Stimulated activated CD4-positive, alpha-beta T cell treated with anti-CD3 and anti-CD28 coated beads, Interleukin-2, amount 100 ng/mL, for 4 hours (primary cell): Measurements from ENCODE around the gene R3HDM2.

Experiments used
- DNase-seq: peaks from one replicate; pipeline ENCODE4 v3.0.0-alpha.2; 2020; ENCODE audit warnings: low read depth

The R3HDM2 gene

DNA sequence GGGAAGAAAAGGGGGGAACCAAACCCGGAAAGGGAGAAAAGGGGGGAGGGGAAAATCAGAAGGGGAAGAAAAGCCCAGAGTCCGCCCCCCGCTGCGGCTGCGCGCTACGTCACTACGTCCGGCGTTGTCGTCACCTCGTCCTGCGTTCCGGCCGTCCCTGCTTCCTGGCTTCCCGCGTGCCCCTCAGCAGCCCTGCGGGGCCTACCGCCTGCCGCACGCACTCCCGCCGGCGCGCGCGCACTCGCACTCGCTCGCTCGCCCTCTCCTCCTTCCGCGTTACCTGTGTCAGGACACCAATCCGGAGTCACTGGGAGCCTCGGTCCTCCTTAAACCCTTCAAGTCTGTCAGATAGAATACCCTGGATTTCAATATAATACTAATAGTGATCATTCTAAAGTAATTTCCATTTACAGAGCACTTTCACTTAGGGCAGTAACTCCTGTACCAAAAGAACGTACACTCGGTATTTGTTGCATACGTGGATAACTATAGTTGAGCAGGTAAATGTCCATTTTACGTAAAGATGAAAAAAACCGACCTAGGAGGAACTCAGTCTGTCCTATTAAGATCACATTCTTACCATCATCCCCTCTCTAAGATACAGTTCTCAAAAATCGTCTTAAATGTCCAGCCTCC, at the start of gene R3HDM2:
Gene R3HDM2 (minus strand): TSS at position 113 of the 636 bp plus-strand sequence. CDS start 120,615 bp downstream, outside the sequence.
- peak; percentile 91 for DNase-seq

DNA sequence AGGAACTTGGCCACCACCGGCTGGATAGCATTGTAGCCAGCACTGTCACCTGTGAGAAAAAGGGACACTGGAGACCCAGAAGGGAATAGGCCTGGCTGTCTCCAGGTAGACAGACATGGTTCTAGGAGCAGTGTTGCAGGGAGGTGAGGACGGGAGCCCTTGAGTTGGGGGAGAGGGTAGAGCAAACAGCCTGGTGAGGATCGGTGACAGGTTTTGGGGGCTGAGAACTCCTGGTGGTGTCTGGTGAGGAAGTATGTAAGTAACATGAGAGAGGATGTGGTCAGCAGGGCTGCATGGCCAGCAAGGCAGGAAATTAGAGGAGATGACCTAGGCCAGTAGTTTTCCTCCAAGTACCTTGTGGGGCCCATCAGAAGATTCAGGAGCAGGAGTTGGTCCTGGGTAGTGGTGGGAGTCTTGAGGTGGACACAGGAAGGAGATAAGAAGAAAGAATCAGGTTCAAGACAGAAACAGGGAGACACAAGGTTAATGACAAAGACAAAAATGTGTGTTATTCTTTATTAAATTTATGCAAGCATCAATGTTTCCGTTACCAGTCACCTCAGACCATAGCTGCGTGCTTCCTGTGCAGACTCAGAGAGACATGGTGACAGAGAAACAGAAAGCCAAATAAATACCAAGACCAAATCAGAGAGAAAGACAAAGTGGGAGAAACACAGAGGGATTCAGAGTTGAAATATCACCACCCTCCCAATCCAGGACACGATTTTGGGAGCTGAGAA, 48.7 kb upstream of the R3HDM2 start, which contains the start of gene ARHGAP9:
Gene ARHGAP9 (minus strand): TSS at position 491 of the 740 bp plus-strand sequence. CDS start 460 bp downstream, at position 31.
- DNase-seq, result peak; percentile 59

DNA sequence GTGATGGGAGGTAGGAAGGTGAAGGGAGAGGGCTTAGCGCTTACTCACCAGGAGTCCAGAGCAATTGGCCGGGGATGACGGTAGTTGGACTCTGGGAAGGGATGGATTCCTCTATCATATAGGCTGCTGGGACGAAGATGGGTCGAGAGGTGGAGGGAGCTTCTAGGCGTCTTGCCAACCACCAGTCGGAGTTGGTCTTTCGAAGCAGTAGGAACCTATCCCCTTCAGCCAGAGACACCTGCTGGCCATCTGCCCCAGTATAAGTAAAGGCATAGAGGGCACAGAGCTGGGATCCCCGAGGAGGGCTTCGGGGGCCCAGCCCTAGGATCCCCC, 48.2 kb upstream of the R3HDM2 start:
- DNase-seq, result no peak

DNA sequence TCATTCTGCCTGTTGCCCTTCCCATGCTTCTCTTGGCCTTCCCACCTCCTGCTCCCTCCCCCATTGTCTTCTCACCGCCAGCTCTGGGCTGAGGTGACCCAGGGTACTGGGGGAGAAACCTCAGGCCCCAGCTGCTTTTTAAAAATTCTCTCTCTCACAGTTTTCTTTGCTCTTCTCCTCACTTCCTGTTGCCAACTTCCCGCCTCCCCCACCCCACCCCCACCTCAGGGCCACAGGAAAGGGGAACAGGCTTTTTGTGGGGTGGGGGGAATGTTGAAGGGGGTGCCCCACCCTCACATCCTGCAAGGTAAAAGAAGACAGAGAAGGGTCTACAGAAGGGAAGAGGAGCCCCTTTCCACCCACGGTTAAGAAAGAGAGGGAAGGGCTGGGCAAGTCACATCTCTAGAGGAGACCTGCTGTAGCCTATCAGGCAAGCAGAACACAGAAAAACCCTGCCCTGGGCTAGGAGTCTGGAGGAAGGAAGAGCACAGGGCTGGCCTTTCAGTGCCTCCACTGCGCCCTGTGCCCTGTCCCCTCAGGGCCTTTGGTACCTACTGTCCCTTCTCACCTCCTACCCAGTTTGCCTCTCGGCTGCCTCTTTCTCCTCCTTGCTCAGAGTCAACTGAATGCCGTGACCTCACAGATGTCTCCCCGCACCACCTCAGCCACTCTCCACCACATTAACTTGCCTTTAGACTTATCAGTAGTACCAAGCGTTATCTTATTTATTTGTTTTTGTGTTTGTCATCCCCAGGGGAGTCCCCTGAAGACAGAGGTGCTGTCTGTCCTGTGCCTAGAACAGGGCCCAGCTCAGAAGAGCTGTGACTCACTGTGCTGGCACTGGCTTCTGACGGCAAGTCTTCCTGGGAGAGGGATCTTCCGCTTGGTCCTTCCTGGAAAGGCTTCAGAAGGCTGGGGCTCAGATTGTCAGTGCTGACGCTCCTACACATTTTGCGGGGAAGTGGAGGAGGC, 47.2 kb upstream of the R3HDM2 start:
- DNase-seq, result peak; percentile 39

DNA sequence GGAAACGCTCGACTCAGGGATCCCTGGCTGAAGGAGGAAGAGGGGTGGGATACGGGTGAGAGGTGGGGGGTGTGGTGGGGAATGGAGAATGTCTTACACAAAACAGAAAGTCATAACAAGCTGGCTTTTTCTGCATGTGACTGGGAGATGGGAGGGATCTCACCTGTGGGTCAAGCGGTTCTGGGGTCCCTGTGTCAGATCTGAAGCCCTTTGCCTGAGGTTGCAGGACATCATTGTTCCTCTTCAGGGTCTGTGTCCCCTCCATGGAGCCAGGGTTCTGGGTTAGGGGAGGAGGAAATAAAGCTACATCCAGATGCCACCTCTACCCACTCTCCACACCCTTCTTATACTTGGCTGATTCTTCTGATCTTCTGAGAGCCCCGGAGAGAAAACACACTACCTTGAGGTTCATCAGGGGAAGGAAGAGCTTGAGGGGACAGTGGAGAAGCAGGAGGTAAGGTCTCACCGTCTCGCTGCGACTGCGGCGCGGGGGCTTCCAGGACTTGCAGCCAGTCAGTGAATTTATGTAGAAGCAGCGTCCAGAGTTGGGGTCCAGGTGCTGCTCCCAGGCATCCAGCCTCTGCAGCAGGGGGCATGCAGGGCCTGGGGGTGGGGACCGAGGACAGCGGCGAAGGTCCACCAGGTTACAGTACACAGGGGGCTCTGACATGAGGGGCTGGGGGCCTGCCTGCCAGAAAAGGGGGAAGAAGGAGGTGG, 46.3 kb upstream of the R3HDM2 start:
- DNase-seq, result no peak

DNA sequence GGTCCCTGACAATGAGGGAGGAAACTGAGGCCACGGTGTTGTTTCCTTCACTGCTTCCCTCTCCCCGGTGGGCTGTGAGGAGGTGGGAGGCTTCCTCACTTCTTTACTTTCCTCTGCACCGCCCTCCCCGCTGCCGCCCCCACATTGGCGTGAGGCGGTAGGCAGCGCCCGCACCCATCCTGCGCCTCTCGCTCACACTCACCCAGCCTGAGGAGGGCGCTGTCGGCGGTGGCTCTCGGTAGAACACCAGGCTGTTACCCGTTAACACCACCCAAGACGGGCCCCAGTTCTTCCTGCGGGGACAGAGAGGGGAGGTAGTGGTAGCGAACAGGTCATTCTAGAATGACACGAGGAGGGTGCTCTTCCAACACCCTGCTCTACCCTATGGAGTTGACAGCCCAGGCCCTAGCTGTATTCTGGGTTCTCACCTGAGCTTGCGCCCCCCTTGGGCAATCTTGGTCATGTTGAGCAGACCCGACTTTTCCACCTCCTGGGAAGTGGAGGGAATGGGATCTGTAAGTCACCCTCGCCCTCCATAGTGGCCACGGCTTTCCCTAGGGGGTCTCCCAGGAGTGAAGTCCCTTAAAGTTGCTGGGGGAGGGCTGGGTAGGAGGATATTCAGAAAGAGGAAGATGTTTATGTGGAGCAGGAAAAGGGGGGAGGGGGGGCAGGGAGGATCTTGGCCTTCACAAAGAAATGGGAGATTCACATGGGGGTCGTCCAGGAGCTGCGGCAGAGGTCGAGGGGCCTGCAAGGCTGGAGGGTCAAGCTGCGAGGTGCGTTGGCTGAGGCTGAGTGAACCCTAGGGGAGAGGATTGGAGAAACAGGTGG, 45.5 kb upstream of the R3HDM2 start:
- DNase-seq, result peak; percentile 48

DNA sequence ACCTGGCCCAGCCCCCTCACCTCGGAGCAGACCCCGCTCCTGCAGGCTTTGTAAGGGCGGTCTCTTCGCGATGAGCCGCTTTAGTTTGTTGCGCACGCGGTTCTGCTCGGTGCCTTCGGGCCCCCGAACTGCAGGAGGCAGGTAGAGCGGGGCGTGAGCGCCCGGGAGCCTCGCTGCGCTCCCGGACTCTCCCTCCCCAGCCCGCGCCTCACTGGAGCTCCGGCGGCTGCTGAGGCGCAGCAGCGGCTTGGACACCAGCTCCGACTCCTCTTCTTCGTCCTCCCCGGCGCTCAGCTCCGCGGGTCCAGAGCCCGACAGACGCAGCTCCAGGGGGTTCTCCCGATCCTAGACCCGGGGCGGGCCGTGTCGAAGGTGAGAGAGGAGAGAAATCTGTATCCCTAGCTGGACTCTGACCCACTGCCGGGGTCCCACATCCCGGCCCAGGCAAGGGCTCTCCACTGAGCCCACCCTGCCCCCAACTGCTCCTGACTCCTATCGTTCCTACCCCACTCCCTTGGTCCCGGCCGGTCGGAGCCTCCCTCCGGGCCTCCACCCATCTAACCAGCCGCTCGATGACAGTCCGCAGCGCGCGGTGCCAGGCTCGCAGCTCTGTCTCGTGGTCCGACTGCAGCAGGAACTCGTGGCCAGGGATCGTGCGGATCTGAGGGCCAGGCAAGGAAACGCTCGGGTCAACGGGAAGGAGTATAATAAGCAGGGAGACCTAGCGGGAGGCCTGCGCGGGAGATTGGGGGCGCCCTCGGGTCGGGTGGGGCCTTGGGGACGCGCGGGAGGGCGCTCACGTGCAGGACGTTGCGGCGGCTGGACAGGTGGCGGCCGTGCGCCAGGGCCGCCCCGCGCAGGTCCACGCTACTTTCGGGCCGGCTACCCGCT, 44.7 kb upstream of the R3HDM2 start:
- no peak for DNase-seq

DNA sequence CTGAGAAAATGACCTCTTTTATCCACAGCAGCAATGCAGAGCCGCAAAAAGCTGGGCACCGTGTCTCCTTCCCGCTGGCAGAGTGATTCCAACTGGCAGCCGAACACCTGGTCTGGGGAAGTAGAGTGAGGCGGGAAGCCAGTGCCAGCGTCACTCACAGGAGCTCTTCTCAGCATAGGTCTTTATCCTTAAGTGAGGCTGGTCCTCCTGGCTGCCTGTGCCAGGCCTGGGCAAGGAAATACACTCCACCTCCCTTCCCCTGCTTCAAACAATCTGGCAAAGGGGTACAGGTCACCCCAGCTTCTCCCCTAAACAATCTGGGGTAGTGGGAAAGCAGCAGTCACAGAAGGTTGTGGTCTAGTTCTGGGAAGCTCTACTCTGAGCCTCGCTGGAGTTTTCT, 44.0 kb upstream of the R3HDM2 start:
- no peak for DNase-seq

DNA sequence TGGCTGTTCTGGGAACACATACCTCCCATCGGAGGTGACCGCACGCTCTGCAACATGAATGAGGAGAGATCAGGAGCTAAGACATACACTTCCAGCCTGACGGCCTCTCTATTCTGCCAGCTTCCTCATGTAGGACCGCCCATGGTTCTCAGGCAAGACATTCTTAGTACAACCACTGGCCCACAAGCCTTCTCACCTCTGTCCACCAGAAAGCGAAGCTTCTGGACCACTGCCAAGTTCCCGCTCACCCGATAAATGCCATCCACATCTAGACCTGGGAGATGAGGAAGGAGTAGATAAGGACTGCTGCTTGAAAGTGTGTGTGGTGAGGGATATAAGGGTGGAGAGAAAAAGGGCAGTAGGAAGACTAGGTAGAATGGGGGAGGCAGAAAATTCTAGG, 43.6 kb upstream of the R3HDM2 start:
- no peak for DNase-seq

DNA sequence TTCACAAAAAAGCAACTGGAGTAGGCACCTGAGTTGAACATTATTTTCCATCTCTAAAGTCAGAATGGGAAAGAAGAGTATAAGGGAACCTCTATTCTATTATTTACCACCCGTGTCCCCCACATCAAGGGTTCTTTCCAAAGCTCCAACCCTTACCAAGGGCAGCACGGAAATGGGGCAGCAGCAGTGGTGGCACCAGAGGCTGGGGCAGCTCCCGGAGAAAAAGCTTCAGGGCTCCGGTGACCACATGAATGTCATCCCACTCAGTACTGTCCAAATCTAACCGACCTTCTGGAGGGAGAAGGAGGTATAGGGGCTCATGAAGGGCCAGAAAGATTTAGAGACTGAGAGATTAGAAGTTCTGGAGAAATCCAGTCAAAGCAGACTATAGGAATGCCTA, 43.0 kb upstream of the R3HDM2 start:
- no peak for DNase-seq

DNA sequence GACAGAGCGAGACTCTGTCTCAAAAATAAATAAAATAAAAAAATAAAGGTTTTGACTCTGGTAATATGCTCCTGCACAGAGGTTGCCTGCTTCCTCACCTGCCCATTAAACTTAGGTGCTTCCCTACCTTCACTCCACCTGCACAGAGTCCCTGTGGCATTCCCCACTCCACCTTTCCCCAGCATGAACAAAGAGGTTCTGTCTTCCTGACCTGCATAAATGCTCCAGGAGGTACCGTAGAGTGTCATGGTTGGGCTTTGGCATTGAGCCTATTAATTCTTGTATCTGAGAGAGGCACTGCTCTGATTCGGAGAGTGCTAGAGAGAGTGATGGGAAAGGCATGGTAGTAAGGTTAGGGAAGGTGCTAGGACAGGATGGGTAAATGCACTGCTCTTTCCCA, 42.5 kb upstream of the R3HDM2 start:
- DNase-seq, result no peak

DNA sequence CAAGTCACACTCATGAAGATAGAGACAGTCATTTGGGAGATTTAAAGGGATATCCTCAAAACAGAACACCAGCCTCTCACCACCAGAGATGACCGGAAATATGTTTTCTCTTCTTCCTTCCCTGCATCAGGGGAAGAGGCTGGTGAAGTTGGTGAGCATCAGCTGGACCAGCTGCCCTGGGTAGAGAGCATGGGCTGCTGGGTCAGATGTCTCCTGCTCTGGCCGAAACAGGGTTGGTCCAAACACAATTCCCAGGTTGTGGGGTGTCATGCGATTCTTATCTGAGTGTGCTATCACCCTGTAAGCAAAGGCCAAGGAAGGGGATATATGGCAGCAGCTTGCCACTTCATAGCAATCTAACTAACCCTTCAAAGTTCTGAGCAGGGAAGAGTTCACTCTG, 41.5 kb upstream of the R3HDM2 start:
- DNase-seq, result no peak

DNA sequence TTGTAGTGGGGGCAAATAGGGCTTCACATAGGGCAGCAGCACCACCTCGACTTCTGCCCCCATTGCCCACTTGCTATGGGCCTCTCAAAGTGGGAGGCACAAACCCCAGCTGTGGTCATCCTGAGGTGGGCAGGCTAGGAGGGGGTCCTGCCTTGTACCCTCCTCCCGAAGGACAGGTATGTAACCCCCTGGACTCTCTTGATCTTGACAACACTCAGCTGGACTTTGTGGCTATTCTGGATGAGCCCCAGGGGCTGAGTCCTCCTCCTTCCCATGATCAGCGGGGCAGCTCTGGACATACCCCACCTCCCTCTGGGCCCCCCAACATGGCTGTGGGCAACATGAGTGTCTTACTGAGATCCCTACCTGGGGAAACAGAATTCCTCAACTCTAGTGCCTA, 40.8 kb upstream of the R3HDM2 start:
- no peak for DNase-seq

DNA sequence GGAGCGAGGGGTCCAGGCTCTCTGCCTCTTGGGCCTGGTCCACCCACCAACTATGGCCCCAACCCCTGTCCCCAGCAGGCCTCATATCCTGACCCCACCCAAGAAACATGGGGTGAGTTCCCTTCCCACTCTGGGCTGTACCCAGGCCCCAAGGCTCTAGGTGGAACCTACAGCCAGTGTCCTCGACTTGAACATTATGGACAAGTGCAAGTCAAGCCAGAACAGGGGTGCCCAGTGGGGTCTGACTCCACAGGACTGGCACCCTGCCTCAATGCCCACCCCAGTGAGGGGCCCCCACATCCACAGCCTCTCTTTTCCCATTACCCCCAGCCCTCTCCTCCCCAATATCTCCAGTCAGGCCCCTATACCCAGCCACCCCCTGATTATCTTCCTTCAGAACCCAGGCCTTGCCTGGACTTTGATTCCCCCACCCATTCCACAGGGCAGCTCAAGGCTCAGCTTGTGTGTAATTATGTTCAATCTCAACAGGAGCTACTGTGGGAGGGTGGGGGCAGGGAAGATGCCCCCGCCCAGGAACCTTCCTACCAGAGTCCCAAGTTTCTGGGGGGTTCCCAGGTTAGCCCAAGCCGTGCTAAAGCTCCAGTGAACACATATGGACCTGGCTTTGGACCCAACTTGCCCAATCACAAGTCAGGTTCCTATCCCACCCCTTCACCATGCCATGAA, 40.3 kb upstream of the R3HDM2 start:
- DNase-seq, result no peak

DNA sequence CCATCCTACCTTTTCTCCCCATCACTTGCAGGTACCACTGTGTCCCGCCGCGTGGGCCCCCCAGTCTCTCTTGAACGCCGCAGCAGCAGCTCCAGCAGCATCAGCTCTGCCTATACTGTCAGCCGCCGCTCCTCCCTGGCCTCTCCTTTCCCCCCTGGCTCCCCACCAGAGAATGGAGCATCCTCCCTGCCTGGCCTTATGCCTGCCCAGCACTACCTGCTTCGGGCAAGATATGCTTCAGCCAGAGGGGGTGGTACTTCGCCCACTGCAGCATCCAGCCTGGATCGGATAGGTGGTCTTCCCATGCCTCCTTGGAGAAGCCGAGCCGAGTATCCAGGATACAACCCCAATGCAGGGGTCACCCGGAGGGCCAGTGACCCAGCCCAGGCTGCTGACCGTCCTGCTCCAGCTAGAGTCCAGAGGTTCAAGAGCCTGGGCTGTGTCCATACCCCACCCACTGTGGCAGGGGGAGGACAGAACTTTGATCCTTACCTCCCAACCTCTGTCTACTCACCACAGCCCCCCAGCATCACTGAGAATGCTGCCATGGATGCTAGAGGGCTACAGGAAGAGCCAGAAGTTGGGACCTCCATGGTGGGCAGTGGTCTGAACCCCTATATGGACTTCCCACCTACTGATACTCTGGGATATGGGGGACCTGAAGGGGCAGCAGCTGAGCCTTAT, 39.6 kb upstream of the R3HDM2 start:
- DNase-seq, result no peak

DNA sequence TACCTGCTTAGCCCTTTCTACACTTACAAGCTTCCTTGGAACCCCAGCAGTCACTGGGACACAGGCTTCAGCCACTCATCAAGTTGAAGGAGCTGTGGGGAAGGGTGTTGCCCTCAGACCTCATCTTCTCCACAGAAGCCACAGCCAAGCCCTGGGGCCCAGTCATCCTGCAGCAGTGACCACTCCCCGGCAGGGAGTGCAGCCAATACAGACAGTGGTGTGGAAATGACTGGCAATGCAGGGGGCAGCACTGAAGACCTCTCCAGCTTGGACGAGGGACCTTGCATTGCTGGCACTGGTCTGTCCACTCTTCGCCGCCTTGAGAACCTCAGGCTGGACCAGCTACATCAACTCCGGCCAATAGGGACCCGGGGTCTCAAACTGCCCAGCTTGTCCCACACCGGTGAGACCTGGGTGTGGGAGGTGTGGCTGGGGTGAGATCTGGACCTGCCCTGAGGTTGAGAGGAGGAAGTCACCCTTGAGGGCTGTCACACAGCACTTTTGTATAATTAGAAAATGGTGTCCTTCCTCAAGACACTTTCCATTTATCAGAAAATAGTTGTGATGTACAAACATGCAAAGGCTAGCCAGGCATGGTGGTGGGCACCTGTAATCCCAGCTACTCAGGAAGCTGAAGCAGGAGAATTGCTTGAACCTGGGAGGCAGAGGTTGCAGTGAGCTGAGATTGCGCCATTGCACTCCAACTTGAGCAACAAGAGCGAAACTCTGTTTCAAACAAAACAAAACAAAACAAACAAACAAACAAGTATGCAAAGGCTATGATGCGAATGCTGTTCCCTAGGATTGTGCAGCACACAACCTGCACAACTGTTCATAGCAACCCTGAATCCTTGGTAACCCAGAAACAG, 38.7 kb upstream of the R3HDM2 start:
- DNase-seq, result no peak

DNA sequence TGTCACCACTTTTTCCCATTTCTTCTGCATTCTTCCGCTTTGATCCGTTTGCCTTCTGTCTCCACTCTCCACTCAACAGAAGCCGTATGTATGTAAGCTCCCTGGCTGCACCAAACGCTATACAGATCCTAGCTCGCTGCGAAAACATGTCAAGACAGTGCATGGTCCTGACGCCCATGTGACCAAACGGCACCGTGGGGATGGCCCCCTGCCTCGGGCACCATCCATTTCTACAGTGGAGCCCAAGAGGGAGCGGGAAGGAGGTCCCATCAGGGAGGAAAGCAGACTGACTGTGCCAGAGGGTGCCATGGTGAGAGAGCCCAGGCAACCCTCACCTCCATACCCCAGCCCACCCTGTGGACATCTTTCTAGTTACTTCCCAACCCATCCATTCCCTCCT, 37.1 kb upstream of the R3HDM2 start:
- DNase-seq, result no peak
